GM20000 (cell line): ENCODE data around the gene KRTAP29-1.

Experiments used
- DNase-seq: peaks from one replicate; pipeline ENCODE4 v3.0.0; 2012; ENCODE audit warnings: low spot score
- CTCF ChIP-seq: IDR thresholded peaks from 2 replicates; pipeline ENCODE4 v1.5.1; 2012; ENCODE audit warnings: mild to moderate bottlenecking, control low read depth; ENCODE audit errors: extremely low read depth, missing control alignments

The KRTAP29-1 gene

DNA sequence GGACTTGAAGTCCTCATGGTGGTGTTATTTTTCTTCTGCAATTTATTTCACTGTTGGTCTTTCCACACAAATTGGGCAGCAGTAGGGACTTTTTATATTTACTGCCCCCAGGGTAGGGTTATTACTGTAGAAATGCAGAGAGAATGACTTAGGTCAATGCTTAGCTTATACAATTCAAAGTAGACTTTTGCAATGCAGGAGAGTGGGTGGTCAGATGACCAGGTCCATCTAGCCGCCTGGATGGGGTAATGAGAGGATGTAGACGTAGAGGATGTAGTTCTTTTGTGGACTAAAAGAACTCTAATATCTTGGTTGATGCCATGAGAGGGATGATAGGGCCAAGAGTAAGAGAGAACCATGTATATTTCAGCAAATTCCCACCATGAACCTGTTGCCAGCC, 15.6 kb upstream of the KRTAP29-1 start:
- no peak for DNase-seq
- no peak for TF ChIP-seq CTCF

GRCh38 chr17:41315814-41316445, 13.3 kb upstream of the KRTAP29-1 start:
- DNase-seq, result no peak
- TF ChIP-seq CTCF, result no peak

GRCh38 chr17:41315204-41315794, 12.6 kb upstream of the KRTAP29-1 start, which contains the start of gene KRTAP17-1:
Gene KRTAP17-1 (minus strand): TSS chr17:41315710. CDS start chr17:41315650, 60 bp downstream.
- TF ChIP-seq CTCF, result no peak
- no peak for DNase-seq

- no peak for TF ChIP-seq CTCF
These were observed 8.5 kb upstream of the KRTAP29-1 start for GRCh38 chr17:41311111-41311510.

GRCh38 chr17:41308918-41309359, 6.3 kb upstream of the KRTAP29-1 start, which contains the start of gene KRTAP16-1:
Gene KRTAP16-1 (minus strand): TSS chr17:41309309. CDS start chr17:41309253, 56 bp downstream.
- DNase-seq, result no peak
- TF ChIP-seq CTCF, result no peak

More at GRCh38 chr17:41311111-41311510, 8.5 kb upstream of the KRTAP29-1 start:
- DNase-seq, result no peak

GRCh38 chr17:41308251-41308917, 5.7 kb upstream of the KRTAP29-1 start:
- no peak for TF ChIP-seq CTCF
- DNase-seq, result no peak

GRCh38 chr17:41307647-41308046, 5.0 kb upstream of the KRTAP29-1 start:
- TF ChIP-seq CTCF, result no peak
- DNase-seq, result no peak
